Stimulated activated CD8-positive, alpha-beta memory T cell treated with anti-CD3 and anti-CD28 coated beads, Interleukin-4, amount 100 ng/mL, for 4 hours (primary cell): ENCODE results near the gene BCL2L1.

Source experiments
- DNase-seq, 2 donors: peaks; one replicate each; pipeline ENCODE4 v3.0.0-alpha.2; 2020; ENCODE audit warnings: low read depth in 2 of 2, low spot score in 1 of 2

The BCL2L1 gene

GRCh38 chr20:31615416-31615815 lies 107.3 kb downstream of the BCL2L1 start:
- no peak for DNase-seq
